Upper lobe of left lung (tissue), 6 donors: ENCODE data around the gene AKNA. TPM values are rescaled to one million over a fixed set of nuclear protein-coding genes. Genes with fewer than 3 reads are reported as not detected.

Source experiments
- ATAC-seq, 2 donors: fragments of 200-7000 bp; cut with Tn5 transposase; one replicate each; pipeline ENCODE4 v1.9.1; 2022; ENCODE audit warnings: mild to moderate bottlenecking in 2 of 2, moderate library complexity in 2 of 2; ENCODE audit not compliant: low FRiP score in 2 of 2
- DNase-seq, 2 donors: peaks; one replicate each; pipeline ENCODE4 v3.0.0-alpha.2; 2019 to 2020
- H3K27ac ChIP-seq, 4 donors: fragments of 200-600 bp; sonication (generic); one replicate each; pipeline ENCODE4 v1.5.1; 2016 to 2019
- H3K27me3 ChIP-seq, 4 donors: fragments of 200-600 bp; sonication (generic); one replicate each; pipeline ENCODE4 v1.5.1; 2017 to 2019
- H3K36me3 ChIP-seq, 4 donors: fragments of 200-600 bp; sonication (generic); one replicate each; pipeline ENCODE4 v1.5.1; 2016 to 2019
- H3K4me1 ChIP-seq, 4 donors: fragments of 200-600 bp; sonication (generic); one replicate each; pipeline ENCODE4 v1.5.1; 2018 to 2019
- H3K4me3 ChIP-seq, 4 donors: fragments of 200-600 bp; sonication (generic); one replicate each; pipeline ENCODE4 v1.5.1; 2017 to 2019; ENCODE audit warnings: mild to moderate bottlenecking in 2 of 4, moderate library complexity in 1 of 4
- H3K9me3 ChIP-seq, 4 donors: fragments of 200-600 bp; sonication (generic); one replicate each; pipeline ENCODE4 v1.5.1; 2018 to 2019
- EP300 ChIP-seq, 4 donors: sonication (generic); formaldehyde crosslinking; IDR thresholded peaks; one replicate each; pipeline ENCODE4 v1.5.1; 2017; ENCODE audit warnings: antibody characterized with exemption in 4 of 4, control low read depth in 2 of 4
- POLR2A ChIP-seq, 4 donors: fragments of 450-650 bp; IDR thresholded peaks; one replicate each; pipeline ENCODE4 v1.5.1; 2016 to 2017; ENCODE audit warnings: antibody characterized with exemption in 4 of 4, mild to moderate bottlenecking in 2 of 4
- POLR2AphosphoS5 ChIP-seq, 2 donors: sonication (generic); formaldehyde crosslinking; IDR thresholded peaks; one replicate each; pipeline ENCODE4 v1.5.1; 2017; ENCODE audit warnings: antibody characterized with exemption in 2 of 2
- WGBS, 2 donors: methylation state at CpG; one replicate each; pipeline ENCODE4 v1.1.5; 2017 to 2018; 5-methylcytosine and 5-hydroxymethylcytosine counted together
- total RNA-seq, 6 donors: library from RNA; depleted of rRNA in 4 of 6; stranded (reverse); fragments of >200 nt in 4 of 6; gene quantifications; one replicate each; pipeline versions ENCODE4 v1.1.0 to v1.2.1, GENCODE V29; 2016 to 2021
- TF ChIP-seq, protein P1 (sequence below), 6 experiments: fragments of 450-650 bp in 4 of 6; fragments of 200-600 bp in 2 of 6; sonication (generic) in 2 of 6; IDR thresholded peaks; one replicate each; pipeline ENCODE4 v1.5.1; 2016 to 2019; ENCODE audit warnings: antibody characterized with exemption in 6 of 6
- donor health status: DM: no; HTN: no; CAD: no; lungs with moderate emphysema.
- donor health status: DM: no; HTN: yes; CAD: no; lungs with severe emphysema.

The AKNA gene
- total RNA-seq, 6 donors from 2014 or later: 38.3 to 152 (median 61.5) TPM

DNA sequence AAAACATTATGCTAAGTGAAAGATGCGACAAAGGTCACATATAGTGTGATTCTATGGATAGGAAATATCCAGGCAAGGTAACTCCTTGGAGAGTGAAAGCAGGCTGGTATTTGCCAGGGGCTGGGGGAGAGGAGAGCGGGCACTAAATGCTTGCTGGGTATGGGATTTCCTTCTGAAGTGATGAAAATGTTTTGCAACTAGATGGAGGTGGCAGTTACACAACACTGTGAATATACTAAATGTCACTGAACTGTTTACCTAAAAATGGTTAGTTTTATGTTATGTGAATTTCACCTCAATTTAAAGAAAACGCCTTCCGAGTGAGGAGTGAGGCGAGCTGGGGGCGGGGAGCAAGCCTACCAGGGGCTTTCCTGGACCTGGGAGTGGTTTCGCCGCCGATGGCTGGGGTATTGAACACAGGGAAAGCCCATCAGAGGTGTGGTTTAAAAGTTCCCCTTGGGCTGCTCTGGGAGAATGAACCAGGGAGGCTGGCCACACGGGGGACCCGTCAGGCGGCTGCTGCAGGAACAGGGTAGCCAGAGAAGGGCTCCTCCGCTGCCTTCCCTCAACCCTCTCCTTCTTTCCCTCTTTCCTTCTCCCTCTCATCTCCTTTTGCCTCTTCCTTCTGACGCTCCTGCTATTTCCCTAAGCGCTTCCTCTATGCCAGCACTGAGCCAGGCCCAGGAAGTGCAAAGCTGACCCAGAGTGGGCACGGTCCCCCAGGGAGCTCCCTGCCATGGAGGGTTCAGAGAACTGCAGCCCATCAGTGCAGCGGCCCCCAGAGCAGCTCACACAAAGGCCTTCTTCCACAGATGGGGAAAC, 4.9 kb downstream of the AKNA start:
- no peaks in the 10 kb centered on the region for H3K27me3 ChIP-seq
- TF ChIP-seq EP300 (IDR thresholded peaks at IDR 0.05): no peak
- TF ChIP-seq, protein P1, sequence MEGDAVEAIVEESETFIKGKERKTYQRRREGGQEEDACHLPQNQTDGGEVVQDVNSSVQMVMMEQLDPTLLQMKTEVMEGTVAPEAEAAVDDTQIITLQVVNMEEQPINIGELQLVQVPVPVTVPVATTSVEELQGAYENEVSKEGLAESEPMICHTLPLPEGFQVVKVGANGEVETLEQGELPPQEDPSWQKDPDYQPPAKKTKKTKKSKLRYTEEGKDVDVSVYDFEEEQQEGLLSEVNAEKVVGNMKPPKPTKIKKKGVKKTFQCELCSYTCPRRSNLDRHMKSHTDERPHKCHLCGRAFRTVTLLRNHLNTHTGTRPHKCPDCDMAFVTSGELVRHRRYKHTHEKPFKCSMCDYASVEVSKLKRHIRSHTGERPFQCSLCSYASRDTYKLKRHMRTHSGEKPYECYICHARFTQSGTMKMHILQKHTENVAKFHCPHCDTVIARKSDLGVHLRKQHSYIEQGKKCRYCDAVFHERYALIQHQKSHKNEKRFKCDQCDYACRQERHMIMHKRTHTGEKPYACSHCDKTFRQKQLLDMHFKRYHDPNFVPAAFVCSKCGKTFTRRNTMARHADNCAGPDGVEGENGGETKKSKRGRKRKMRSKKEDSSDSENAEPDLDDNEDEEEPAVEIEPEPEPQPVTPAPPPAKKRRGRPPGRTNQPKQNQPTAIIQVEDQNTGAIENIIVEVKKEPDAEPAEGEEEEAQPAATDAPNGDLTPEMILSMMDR (IDR thresholded peaks at IDR 0.05): no peak
- TF ChIP-seq POLR2AphosphoS5 (IDR thresholded peaks at IDR 0.05): no peak
- TF ChIP-seq POLR2A (IDR thresholded peaks at IDR 0.05): no peak
- peaks cover 6 to 32% (median 17%) of the 10 kb centered on the region in 4 donors for H3K36me3 ChIP-seq
- peak; percentile 40 to 46 for DNase-seq
- H3K4me3 ChIP-seq: peak overlapping the region in 2 of 4 donors; percentile 18 to 29
- peak overlapping the region; percentile 87 to 95 (median 92) for H3K27ac ChIP-seq
- 36 to 40% methylated on average over 17 of the region's 17 CpGs for WGBS, 2 donors
- H3K4me1 ChIP-seq: peaks cover 43 to 77% (median 56%) of the 10 kb centered on the region in 4 donors
- ATAC-seq: no peak
- no peaks in the 10 kb centered on the region for H3K9me3 ChIP-seq

DNA sequence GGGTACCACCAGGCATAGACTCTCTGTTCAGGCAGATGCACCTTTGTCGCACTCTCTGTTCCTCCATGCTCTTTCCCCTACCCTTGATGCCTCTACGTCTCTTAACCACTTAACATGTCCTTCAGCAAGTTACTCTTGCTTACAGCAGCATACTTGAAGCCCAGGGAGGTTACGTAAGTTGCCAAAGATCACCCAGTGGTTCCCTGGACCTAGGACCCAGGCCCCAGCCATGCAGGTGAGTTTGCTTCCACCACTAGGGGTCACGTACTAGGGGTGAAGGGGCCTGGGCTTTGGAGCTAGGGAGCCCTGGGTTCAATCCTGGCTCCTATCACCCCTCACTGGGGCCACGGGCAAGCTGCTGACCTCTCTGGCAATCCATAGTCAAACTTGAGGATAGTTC, 8.9 kb downstream of the AKNA start:
- DNase-seq (no peak), ATAC-seq (no peak)
- Histone ChIP-seq H3K36me3 (peaks cover 17 to 66% (median 33%) of the 10 kb centered on the region in 4 donors), H3K4me3 (no peak overlapping the region), H3K27me3 (no peaks in the 10 kb centered on the region), H3K27ac (peak overlapping the region in 2 of 4 donors; percentile 39 to 53), H3K9me3 (no peaks in the 10 kb centered on the region), H3K4me1 (peaks cover 19 to 45% (median 35%) of the 10 kb centered on the region in 4 donors)
- TF ChIP-seq EP300 (IDR thresholded peaks at IDR 0.05) (no peak), POLR2A (IDR thresholded peaks at IDR 0.05) (no peak), POLR2AphosphoS5 (IDR thresholded peaks at IDR 0.05) (no peak)
- TF ChIP-seq, protein P1 (IDR thresholded peaks at IDR 0.05): no peak
- WGBS, 2 donors: 86% methylated on average over 3 to 5 of the region's 5 CpGs

DNA sequence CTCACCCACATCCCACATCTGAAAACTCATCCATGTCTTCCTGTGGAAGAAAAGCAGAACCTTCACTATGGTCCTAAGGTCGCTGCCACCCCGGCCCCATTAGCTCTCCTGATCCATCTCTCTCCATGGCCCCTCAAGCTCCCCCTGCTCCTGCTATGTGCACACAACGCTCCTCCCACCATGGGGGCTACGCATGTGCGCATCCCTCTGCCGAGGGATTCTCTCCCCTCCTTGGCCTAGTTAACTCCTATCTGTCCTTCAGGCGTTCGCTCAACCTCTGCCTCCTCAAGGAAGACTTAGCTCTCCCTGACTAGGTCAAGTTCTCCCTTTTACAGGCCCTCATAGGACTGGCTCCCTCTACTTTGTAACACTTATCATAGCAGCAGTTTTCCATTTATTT, 9.8 kb downstream of the AKNA start:
- Histone ChIP-seq H3K4me1 (peaks cover 13 to 44% (median 34%) of the 10 kb centered on the region in 4 donors), H3K4me3 (no peak overlapping the region), H3K27ac (peak overlapping the region in 1 of 4 donors; percentile 14), H3K9me3 (no peaks in the 10 kb centered on the region), H3K27me3 (no peaks in the 10 kb centered on the region), H3K36me3 (peaks cover 17 to 74% (median 37%) of the 10 kb centered on the region in 4 donors)
- TF ChIP-seq EP300 (IDR thresholded peaks at IDR 0.05) (no peak), POLR2AphosphoS5 (IDR thresholded peaks at IDR 0.05) (no peak), POLR2A (IDR thresholded peaks at IDR 0.05) (no peak)
- TF ChIP-seq, protein P1 (IDR thresholded peaks at IDR 0.05): no peak
- ATAC-seq (no peak), DNase-seq (no peak)
- 91 to 93% methylated on average over 8 of the region's 8 CpGs for WGBS, 2 donors

DNA sequence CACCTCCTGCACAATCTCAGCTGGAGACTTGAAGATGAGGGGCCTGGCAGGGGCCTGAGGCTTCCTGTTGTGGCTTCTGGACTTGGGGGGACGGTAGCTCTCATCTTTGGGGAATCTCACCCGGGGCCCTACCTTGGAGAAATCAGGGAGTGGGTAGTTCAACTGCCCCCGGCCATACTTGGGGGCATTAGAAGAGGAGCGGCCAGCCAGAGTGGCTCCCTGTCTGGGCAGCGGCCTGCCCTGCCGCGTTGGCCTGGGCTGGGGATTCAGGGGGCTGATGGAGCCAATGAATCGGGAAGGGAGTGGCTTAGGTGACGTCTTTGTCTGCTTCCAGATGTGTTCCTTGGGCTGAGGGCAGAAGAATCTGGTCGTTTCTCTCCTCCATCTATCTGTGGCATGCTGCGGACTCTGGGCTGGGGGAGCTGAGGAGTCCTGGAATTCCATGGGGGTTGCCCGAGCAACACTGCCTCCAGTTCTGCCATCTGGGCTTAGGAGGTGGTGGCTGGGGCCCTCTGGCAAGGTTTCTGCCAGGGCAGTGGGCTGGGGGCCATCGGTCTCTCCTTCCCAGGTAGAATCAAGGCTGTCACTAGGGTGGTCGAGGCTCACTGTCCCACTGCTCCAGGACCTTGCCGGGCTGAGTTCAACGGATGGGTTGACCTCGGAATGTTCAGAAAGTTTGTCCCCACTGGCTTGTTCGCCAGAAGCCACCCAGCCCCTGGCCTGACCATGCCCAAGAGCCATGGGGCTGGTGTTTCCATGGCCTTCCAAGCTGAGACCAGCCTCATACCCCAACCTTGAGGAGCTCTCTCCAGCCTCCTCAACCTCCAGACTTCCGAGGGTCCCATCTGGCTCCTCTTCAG, 11.0 kb downstream of the AKNA start:
- peak overlapping the region in 3 of 4 donors; percentile 42 to 61 (median 46) for H3K27ac ChIP-seq
- no peak for TF ChIP-seq POLR2A (IDR thresholded peaks at IDR 0.05)
- TF ChIP-seq EP300 (IDR thresholded peaks at IDR 0.05): no peak
- TF ChIP-seq, protein P1 (IDR thresholded peaks at IDR 0.05): no peak
- TF ChIP-seq POLR2AphosphoS5 (IDR thresholded peaks at IDR 0.05): no peak
- peaks cover 14 to 44% (median 35%) of the 10 kb centered on the region in 4 donors for H3K4me1 ChIP-seq
- no peaks in the 10 kb centered on the region for H3K27me3 ChIP-seq
- H3K9me3 ChIP-seq: no peaks in the 10 kb centered on the region
- H3K4me3 ChIP-seq: no peak overlapping the region
- no peak for ATAC-seq
- peaks cover 17 to 74% (median 37%) of the 10 kb centered on the region in 4 donors for H3K36me3 ChIP-seq
- WGBS, 2 donors: 89 to 93% methylated on average over 12 to 19 of the region's 19 CpGs
- DNase-seq: no peak
